Effector CD4-positive, alpha-beta T cell (primary cell): ENCODE results near the gene ADAMTS2.

ENCODE experiments used
- DNase-seq: peaks from one replicate; pipeline ENCODE4 v3.0.0-alpha.2; 2020

Gene ADAMTS2

GRCh38 chr5:179167871-179168451 is 177.3 kb downstream of the ADAMTS2 start:
- no peak for DNase-seq

GRCh38 chr5:179166886-179167841 is 178.1 kb downstream of the ADAMTS2 start:
- peak; percentile 39 for DNase-seq

- DNase-seq, result no peak
These were observed 178.9 kb downstream of the ADAMTS2 start for GRCh38 chr5:179166171-179166885.

DNA sequence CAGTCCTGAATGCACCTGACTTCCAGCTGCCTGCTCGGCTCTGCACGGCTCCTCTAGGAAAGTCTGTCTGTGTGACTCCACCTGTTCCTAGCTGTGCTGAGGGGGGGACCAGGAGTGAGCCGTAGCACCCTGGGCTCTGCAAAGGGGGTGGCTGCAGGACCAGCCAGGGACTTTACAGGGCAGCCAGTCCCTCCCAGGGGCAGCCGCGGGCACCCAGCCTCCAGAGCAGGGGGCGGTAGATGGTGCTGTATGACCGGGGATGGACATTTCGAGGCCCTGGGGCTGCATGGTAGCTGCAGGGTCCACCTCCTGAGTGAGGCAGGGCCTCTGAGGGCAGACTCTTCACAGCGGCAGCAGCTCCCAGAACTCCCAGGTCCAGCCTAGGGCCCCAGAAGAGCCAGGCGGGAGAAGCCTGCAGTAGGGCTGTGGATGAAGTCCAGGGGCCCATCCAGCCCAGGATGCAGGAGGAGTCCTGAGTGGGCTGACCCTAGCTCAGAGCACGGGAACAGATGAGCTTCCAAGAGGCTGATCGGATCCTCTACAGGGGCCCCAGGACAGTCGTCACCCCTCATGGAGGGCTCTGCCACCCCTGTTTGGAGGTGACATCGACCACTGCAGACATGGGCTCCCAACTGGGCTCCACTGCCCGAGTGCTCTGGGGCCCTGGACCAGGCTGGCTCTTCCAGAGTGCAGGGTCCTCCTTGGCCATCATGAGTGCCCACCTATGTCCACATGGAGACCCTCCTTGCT is 179.7 kb downstream of the ADAMTS2 start:
- no peak for DNase-seq

DNA sequence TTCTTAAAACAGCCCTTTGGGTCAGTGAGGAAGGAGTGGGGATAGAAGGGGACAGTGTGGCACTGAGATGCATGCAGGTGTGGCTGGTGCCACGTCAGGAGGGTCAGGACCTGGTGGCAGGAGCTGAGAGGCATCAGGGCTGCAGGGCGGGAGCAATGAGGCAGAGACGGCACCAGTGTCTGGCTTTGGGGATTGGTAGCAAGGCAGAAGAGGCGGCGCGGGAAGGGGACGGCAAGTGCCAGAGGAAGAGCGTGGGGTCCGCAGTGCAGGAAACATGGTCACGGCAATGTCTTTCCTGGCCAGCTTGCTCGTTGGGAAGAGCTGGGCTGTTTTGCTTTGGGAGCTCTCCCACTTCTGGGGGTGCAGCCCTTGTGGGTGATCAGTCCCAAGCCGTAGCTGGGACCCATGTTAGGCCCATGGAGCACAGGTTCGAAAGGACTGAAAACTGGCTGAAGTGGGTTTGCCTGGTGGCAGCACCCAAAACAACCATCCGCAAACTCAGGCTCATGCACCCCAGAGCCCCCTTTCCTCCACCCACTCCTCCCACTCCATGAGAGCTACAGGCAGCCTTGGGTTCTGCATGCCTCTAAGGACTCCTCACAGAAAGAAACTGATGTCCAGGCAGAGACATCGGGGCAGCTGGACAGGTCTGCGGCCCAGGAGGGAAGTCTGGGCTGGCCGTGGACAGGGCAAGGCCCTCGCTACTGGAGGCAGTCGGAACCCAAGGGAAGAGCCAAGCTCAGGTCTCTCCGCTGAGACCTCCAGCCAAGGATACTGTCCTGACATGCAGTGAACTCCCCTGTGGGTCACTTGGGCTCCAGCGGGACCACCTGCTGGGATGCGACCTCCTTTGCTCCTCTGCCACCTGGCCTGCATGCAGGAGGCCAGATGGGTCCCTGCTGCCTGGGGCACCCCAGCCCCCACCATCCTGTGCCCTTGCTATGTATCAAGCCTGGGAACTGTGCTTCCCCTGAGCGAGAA is 180.6 kb downstream of the ADAMTS2 start:
- no peak for DNase-seq

DNA sequence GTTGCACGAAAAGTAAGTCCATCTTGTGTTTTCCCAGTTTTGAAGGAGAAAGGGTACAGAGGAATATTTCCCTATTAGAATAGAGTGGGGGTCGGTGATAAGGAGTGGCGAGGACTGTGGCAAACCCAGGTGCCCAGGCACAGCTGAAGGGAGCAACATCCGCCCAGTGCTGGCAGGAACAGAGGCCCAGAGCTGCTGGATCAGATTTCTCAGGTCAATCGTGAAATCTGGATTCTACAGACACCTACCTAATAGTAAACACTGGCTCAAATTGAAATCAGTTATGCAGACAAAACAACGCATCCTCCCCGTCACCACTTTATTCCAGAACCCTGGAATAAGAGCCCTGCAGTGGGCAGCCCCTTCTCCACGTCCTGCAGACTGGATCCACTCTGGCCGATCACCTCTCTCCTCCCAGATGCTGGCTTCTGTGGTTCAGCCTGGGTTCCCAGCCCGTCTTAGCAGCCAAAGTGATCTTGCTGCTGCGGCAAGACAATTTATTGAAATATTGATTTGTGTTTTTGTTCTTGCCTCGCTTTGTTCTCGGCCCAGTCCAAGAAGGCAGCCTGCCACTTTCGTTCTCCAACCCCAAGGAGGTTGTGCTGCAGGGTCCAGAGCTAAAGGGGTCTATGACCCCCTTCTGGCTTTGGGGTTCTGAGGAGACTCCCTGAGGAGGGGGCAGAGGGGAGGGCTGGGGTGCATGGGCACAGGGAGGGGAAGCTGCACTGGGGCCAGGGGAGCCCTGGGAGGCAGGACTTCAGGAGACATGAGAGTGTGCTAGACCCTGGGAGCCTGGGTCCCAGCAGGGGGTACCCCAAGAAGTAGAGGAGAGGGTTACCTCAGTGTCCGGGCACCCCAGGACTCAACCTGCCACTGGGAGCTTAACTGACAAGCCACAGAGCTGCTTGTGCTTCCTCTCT is 181.8 kb downstream of the ADAMTS2 start:
- DNase-seq, result no peak

GRCh38 chr5:179162351-179163235 is 182.7 kb downstream of the ADAMTS2 start:
- DNase-seq, result no peak

DNA sequence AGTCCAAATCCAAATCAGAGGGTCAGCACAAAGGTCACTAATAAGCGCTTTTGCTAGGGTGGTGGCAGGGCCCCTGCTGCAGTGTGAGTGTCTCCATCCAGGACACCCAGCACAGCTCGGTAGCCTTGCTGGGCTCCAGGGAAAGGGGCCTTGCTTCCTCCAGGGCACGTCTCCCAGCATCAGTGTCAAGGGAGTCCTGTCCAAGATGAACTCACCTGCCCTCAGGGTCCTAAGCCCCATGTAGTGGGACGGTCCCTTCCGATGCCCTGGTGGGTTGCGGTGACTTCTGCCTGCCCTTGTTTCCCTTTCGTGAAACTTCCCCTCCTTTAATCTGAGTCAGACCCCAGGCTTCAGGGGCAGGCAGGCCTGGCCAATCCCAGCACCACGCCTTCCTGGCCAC is 183.4 kb downstream of the ADAMTS2 start:
- no peak for DNase-seq

GRCh38 chr5:179160584-179160983 is 184.7 kb downstream of the ADAMTS2 start:
- no peak for DNase-seq

DNA sequence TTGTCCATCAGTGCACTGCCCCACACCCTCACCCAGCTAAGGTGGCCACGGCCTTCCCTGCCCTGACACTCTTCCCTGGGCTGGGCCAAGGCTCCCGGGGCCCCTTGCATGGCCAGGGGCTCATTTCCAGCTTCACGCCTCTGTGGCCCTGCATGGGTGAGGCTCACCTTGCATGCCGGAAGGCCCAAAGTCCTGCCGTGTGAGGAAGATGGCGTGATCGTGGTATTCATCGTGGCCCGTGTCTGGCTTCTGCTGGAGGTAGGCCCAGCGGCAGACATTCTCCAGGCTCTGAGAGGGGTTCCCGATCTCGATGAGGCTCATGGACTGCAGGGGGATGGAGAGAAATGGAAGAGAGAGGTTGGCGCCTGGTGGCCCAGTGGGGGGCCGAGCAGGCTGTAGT is 186.7 kb downstream of the ADAMTS2 start:
- no peak for DNase-seq

GRCh38 chr5:179154991-179155955 is 190.0 kb downstream of the ADAMTS2 start:
- no peak for DNase-seq

GRCh38 chr5:179154346-179154990 is 190.8 kb downstream of the ADAMTS2 start:
- DNase-seq, result no peak

DNA sequence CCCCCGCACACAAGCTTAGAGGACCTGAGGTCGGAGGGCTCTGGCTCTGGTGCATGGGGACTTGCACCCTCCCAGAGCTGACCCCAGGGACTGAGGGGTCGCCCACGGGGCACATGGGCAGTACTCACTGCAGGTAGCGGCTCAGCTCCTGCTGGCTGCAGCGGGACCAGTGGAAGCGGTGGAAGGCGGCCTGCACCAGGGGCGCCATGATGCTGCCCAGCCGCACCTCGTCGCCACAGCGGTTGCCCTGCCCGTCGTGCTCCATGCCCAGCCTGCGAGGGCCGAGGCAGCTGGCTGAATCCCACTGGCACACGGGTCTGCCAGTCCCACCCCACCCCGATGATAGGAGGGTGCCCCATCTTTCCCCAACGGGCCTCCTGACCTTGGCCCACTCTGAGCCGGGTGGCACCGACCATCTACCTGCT is 191.3 kb downstream of the ADAMTS2 start:
- DNase-seq, result no peak

DNA sequence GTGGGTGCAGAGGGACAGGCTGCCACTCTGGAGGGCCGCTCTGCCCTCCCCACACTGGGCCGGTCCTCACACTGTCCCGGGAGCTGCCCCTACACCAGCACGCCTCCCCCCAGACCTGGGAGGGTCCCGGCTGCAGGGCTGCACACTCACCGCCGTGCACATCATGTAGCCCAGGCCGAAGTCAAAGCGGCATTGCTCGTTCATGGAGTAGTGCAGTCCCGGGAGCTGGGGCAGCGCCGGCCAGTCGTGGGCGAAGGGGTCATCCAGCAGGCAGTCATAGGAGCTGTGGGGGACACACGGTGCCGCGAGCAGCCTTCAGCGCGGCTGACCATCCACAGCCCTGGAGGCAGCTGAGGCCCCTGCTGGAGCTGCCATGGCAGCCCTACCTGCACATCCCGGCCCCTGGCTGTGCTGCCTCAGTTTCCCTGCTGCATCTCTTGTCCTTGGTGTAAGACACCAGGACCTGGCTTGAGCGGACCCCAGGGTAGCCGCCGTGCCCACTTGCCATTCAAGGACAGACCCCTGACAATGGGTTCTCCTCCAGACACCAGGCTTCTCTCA is 191.8 kb downstream of the ADAMTS2 start:
- no peak for DNase-seq

- no peak for DNase-seq
These were observed 192.3 kb downstream of the ADAMTS2 start for GRCh38 chr5:179152941-179153340.

DNA sequence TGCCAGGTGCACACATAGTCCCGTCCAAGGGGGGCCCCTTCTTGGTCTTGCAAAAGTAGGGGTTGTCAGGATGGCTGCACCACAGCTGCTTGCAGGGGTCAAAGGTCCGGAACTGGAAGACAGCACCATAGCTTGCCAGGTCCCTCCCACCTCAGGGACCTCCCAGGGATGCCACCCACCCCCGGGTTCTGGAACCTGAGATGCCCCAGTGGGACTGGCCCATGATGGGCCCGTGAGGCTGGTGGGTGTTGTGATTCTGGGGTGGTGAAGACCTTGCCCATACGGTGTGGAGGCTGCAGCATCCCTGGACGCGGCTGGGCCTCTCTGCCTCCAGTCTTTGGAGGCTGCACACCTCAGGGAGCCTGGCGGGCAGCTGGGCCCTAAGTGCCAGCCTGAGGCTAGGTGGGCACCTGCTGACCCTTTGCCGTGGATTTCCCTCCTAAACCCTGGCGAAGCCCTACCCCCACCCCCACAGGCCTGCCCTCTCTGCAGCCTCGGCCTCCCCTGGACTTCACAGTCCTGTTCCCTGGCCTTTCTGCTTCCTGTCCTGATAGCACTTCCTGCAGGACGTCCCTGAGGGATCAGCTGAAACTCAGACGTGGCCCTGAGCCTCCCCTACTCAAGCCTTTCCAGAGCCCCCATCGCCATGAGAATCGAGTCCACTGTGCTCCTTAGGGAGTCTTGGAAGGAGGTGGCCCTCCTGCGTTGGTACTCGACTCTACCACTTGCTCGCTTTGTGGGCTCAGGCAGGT is 192.9 kb downstream of the ADAMTS2 start:
- DNase-seq, result no peak
